Muscle of leg (tissue), 11 donors: ENCODE results near the gene KCNN3. TPM values are rescaled to one million over a fixed set of nuclear protein-coding genes. Genes with fewer than 3 reads are reported as not detected.

ENCODE experiments used
- DNase-seq: peaks from one replicate; pipeline ENCODE4 v3.0.0; 2013
- H3K27ac ChIP-seq: one replicate; pipeline ENCODE4 v1.5.1; 2013; ENCODE audit warnings: mild to moderate bottlenecking, low read length, control low read depth
- H3K27me3 ChIP-seq: one replicate; pipeline ENCODE4 v1.6.1; 2013; ENCODE audit warnings: low read length; ENCODE audit not compliant: control insufficient read depth, insufficient read depth
- H3K36me3 ChIP-seq: one replicate; pipeline ENCODE4 v1.6.1; 2013; ENCODE audit warnings: low read length; ENCODE audit not compliant: control insufficient read depth, insufficient read depth
- H3K4me1 ChIP-seq: one replicate; pipeline ENCODE4 v1.6.1; 2013; ENCODE audit warnings: low read length; ENCODE audit not compliant: control insufficient read depth, insufficient read depth
- H3K4me3 ChIP-seq: one replicate; pipeline ENCODE4 v1.5.1; 2013; ENCODE audit warnings: low read length, control low read depth
- H3K9me3 ChIP-seq: replicated peaks from 2 replicates; pipeline ENCODE4 v1.6.1; 2013; ENCODE audit warnings: low read depth, low read length; ENCODE audit not compliant: control insufficient read depth
- WGBS: methylation state at CpG from one replicate; pipeline ENCODE4 v1.1.5; 2013; ENCODE audit warnings: missing lambda C conversion rate; ENCODE audit not compliant: insufficient coverage; 5-methylcytosine and 5-hydroxymethylcytosine counted together
- polyA plus RNA-seq, 8 donors: library from polyadenylated mRNA; unstranded; fragments of 120-200 nt; gene quantifications; one replicate each; pipeline versions ENCODE4 v1.2.1 to v1.2.3, GENCODE V29; 2013; ENCODE audit warnings: inconsistent platforms in 1 of 8, low replicate concordance in 1 of 8; ENCODE audit not compliant: insufficient read length in 8 of 8, insufficient read depth in 1 of 8
- total RNA-seq: library from RNA; stranded (reverse); fragments of 120-200 nt; gene quantifications from one replicate; pipeline ENCODE4 v1.2.4, GENCODE V29; 2013

The KCNN3 gene
- total and polyA plus RNA-seq, 9 donors = 5.1 to 9.6 (median 7.5) TPM

GRCh38 chr1:154852845-154853244 lies 17.2 kb downstream of the KCNN3 start:
- no peak for DNase-seq
- Histone ChIP-seq H3K27ac (no peak overlapping the region), H3K4me1 (peaks cover 45% of the 10 kb centered on the region), H3K27me3 (no peaks in the 10 kb centered on the region), H3K9me3 (no peaks in the 10 kb centered on the region), H3K36me3 (no peaks in the 10 kb centered on the region), H3K4me3 (no peak overlapping the region)
- 87% methylated on average over 3 of the region's 3 CpGs for WGBS

- DNase-seq = no peak
- Histone ChIP-seq H3K9me3 (no peaks in the 10 kb centered on the region), H3K4me3 (no peak overlapping the region), H3K27ac (no peak overlapping the region), H3K4me1 (peaks cover 50% of the 10 kb centered on the region), H3K36me3 (no peaks in the 10 kb centered on the region), H3K27me3 (no peaks in the 10 kb centered on the region)
- 53% methylated on average over 6 of the region's 9 CpGs for WGBS
Observed at GRCh38 chr1:154851392-154852177, 18.5 kb downstream of the KCNN3 start.

DNA sequence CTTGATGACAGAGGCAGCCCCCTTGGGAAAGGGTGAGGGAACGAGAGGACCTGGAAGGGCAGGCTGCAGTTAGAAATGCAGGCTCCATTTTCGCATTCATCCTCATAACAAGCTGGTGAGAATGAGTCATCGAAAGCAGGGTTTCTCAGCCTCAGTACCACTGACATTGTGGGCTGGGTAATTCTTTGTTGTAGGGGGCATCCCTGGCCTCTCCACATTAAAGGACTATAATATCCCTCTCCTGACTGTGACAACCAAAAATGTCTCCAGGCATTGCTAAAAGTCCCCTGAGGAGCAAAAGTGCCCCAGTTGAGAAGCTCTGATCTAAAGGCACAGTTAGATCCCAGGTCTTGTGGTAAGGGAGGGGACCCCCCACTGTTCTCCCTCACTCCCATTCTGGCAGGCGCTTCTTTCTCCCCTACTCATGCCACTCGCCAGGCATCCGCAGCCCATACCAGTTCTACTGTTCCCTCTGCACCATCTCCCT lies 20.4 kb downstream of the KCNN3 start:
- H3K4me3 ChIP-seq = no peak overlapping the region
- H3K27ac ChIP-seq = no peak overlapping the region
- no peak for DNase-seq
- H3K36me3 ChIP-seq = no peaks in the 10 kb centered on the region
- no peaks in the 10 kb centered on the region for H3K9me3 ChIP-seq
- 84% methylated on average over 3 of the region's 6 CpGs for WGBS
- no peaks in the 10 kb centered on the region for H3K27me3 ChIP-seq
- H3K4me1 ChIP-seq = peaks cover 55% of the 10 kb centered on the region

GRCh38 chr1:154848983-154849382 lies 21.1 kb downstream of the KCNN3 start:
- H3K4me1 ChIP-seq = peaks cover 55% of the 10 kb centered on the region
- 80% methylated on average over 4 of the region's 4 CpGs for WGBS
- no peak overlapping the region for H3K4me3 ChIP-seq
- H3K27me3 ChIP-seq = no peaks in the 10 kb centered on the region
- no peaks in the 10 kb centered on the region for H3K36me3 ChIP-seq
- H3K27ac ChIP-seq = no peak overlapping the region
- DNase-seq = no peak
- no peaks in the 10 kb centered on the region for H3K9me3 ChIP-seq

DNA sequence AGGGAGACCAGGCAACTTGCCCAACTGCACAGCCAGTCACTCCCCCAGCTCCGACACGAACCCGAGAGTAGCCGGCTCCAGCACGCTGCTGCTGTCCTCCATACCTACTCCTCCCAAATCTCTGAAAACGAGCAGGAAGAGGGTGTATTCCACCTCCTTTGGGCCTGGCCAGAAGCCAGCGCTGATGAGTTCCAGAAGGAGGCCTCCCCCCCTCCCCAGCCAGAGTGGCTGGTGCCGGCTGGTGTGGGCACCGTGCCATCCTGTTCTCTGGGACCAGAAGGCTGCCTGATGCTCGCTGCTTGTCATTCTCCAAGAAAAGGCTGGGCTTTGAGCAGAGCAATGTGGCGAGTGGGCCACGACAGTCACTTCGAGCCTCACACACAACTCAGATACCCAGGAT lies 22.2 kb downstream of the KCNN3 start:
- Histone ChIP-seq H3K4me3 (no peak overlapping the region), H3K36me3 (no peaks in the 10 kb centered on the region), H3K4me1 (peaks cover 66% of the 10 kb centered on the region), H3K9me3 (no peaks in the 10 kb centered on the region), H3K27me3 (no peaks in the 10 kb centered on the region), H3K27ac (peak overlapping the region; percentile 4)
- peak; percentile 78 for DNase-seq
- 35% methylated on average over 10 of the region's 13 CpGs for WGBS

- H3K4me1 ChIP-seq = peaks cover 73% of the 10 kb centered on the region
- 36% methylated on average over 13 of the region's 19 CpGs for WGBS
- H3K4me3 ChIP-seq = no peak overlapping the region
- no peak for DNase-seq
- no peaks in the 10 kb centered on the region for H3K9me3 ChIP-seq
- no peaks in the 10 kb centered on the region for H3K36me3 ChIP-seq
- H3K27me3 ChIP-seq = no peaks in the 10 kb centered on the region
- H3K27ac ChIP-seq = peak overlapping the region; percentile 6
Observed at GRCh38 chr1:154846565-154847442, 23.3 kb downstream of the KCNN3 start.

- H3K9me3 ChIP-seq = no peaks in the 10 kb centered on the region
- H3K27ac ChIP-seq = no peak overlapping the region
- H3K36me3 ChIP-seq = no peaks in the 10 kb centered on the region
- H3K27me3 ChIP-seq = no peaks in the 10 kb centered on the region
- WGBS = 29% methylated on average over 6 of the region's 6 CpGs
- no peak overlapping the region for H3K4me3 ChIP-seq
- DNase-seq = no peak
- peaks cover 80% of the 10 kb centered on the region for H3K4me1 ChIP-seq
Observed at GRCh38 chr1:154845879-154846278, 24.2 kb downstream of the KCNN3 start.

GRCh38 chr1:154845174-154845573 lies 24.9 kb downstream of the KCNN3 start:
- Histone ChIP-seq H3K27me3 (no peaks in the 10 kb centered on the region), H3K4me3 (no peak overlapping the region), H3K27ac (no peak overlapping the region), H3K4me1 (peaks cover 87% of the 10 kb centered on the region), H3K36me3 (no peaks in the 10 kb centered on the region), H3K9me3 (no peaks in the 10 kb centered on the region)
- WGBS = 57% methylated on average over 1 of the region's 3 CpGs
- no peak for DNase-seq

DNA sequence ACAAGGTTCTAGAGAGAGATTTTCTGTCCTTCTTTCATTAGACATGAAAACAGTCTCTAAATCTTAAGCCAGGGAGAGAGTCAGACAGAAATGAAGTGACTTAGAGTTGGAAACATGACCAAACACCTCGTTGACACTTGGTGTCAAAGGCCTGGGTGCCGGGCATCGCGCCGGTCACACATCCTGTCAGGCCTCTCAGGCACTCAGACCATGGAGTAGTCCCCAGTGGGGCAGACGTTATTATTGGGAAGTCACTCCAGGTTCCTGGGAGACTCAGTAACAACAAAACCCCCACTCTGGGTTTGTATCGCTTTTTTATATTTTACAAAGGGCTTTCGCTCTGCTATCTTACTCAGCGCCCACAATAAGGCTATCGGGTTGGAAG lies 25.8 kb downstream of the KCNN3 start:
- 71% methylated on average over 3 of the region's 10 CpGs for WGBS
- Histone ChIP-seq H3K9me3 (no peaks in the 10 kb centered on the region), H3K27ac (no peak overlapping the region), H3K4me3 (no peak overlapping the region), H3K4me1 (peaks cover 87% of the 10 kb centered on the region), H3K36me3 (no peaks in the 10 kb centered on the region), H3K27me3 (no peaks in the 10 kb centered on the region)
- DNase-seq = no peak

DNA sequence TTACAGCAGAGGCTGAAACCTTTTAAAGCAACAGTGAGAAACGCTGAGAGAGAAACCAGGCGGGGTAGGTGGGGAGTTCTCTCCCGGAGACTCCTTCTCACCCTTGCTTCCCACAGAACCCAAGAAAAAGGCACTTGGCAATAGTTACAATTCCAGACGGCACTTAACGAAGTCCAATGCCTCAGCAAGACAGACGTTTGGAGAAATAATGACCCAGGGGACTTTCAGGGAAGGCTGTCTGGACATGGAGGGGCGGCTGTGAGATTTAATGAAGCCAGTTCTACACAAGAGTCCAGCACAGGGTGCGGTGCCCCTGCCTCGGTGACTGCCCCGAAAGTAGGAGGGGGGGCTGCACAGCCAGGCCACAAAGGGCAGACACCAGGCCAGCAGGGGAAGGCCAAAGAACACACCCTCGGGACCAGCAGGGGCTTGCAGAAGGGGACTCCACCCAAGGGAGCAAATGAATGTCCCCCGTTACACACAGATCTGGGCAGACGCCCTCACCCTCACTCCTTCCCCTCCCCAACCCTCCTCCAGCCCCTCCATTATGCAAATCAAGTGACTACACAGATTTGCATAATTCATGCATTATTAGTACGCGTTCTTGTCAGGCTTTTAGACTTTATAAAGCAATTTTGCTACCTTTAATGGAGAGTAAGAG lies 26.3 kb downstream of the KCNN3 start:
- H3K27me3 ChIP-seq = no peaks in the 10 kb centered on the region
- H3K4me1 ChIP-seq = peaks cover 87% of the 10 kb centered on the region
- no peaks in the 10 kb centered on the region for H3K36me3 ChIP-seq
- no peak for DNase-seq
- H3K4me3 ChIP-seq = no peak overlapping the region
- 29% methylated on average over 9 of the region's 15 CpGs for WGBS
- H3K9me3 ChIP-seq = no peaks in the 10 kb centered on the region
- H3K27ac ChIP-seq = no peak overlapping the region
